GM10847 (cell line): ENCODE data around the gene NAP1L4.

Source experiments
- POLR2A ChIP-seq: IDR thresholded peaks from 2 replicates; pipeline ENCODE4 v1.6.1; 2011; ENCODE audit not compliant: insufficient read length; ENCODE audit errors: extremely low read depth

Gene NAP1L4

GRCh38 chr11:2989006-2989405, 3.1 kb downstream of the NAP1L4 start:
- TF ChIP-seq POLR2A: no peak

- no peak for TF ChIP-seq POLR2A
Observed at GRCh38 chr11:2987881-2988861, 4.0 kb downstream of the NAP1L4 start.

- no peak for TF ChIP-seq POLR2A
Observed at GRCh38 chr11:2983908-2984307, 8.2 kb downstream of the NAP1L4 start.

GRCh38 chr11:2982214-2982613, 9.9 kb downstream of the NAP1L4 start:
- TF ChIP-seq POLR2A: no peak

GRCh38 chr11:2981130-2981529, 11.0 kb downstream of the NAP1L4 start:
- TF ChIP-seq POLR2A: no peak

GRCh38 chr11:2980168-2980840, 11.8 kb downstream of the NAP1L4 start:
- TF ChIP-seq POLR2A: no peak

GRCh38 chr11:2977113-2977512, 15.0 kb downstream of the NAP1L4 start:
- no peak for TF ChIP-seq POLR2A

GRCh38 chr11:2976294-2977063, 15.7 kb downstream of the NAP1L4 start:
- no peak for TF ChIP-seq POLR2A

- no peak for TF ChIP-seq POLR2A
Observed at GRCh38 chr11:2975594-2975993, 16.5 kb downstream of the NAP1L4 start.

GRCh38 chr11:2974272-2974671, 17.9 kb downstream of the NAP1L4 start:
- no peak for TF ChIP-seq POLR2A

- no peak for TF ChIP-seq POLR2A
Observed at GRCh38 chr11:2968341-2968900, 23.7 kb downstream of the NAP1L4 start.

GRCh38 chr11:2964782-2965181, 27.3 kb downstream of the NAP1L4 start:
- TF ChIP-seq POLR2A: no peak

- TF ChIP-seq POLR2A: no peak
Observed at GRCh38 chr11:2963761-2964160, 28.4 kb downstream of the NAP1L4 start.

GRCh38 chr11:2963112-2963754, 28.9 kb downstream of the NAP1L4 start:
- no peak for TF ChIP-seq POLR2A

- TF ChIP-seq POLR2A: no peak
Observed at GRCh38 chr11:2961080-2961479, 31.0 kb downstream of the NAP1L4 start.

GRCh38 chr11:2960139-2960538, 32.0 kb downstream of the NAP1L4 start:
- TF ChIP-seq POLR2A: no peak
